Endodermal cell (in vitro differentiated cells): ENCODE results near the gene ADGRF1. TPM values are rescaled to one million over a fixed set of nuclear protein-coding genes. Genes with fewer than 3 reads are reported as not detected.
"Not testable (repeated sequence)": the region's sequence is repeated elsewhere in the genome, so short reads cannot be mapped to it uniquely, and the experiment has no call there.

ENCODE experiments used
- DNase-seq: peaks from one replicate; pipeline ENCODE4 v3.0.0-alpha.2; 2017
- H3K27ac ChIP-seq: 2 replicates; pipeline ENCODE4 v1.5.1; 2013; ENCODE audit warnings: mild to moderate bottlenecking, low read depth, low read length, moderate library complexity
- H3K27me3 ChIP-seq: 2 replicates; pipeline ENCODE4 v1.6.1; 2013; ENCODE audit warnings: mild to moderate bottlenecking, low read length, moderate library complexity; ENCODE audit not compliant: insufficient read depth, control insufficient read depth, poor library complexity, severe bottlenecking
- H3K36me3 ChIP-seq: 2 replicates; pipeline ENCODE4 v1.7.0; 2013; ENCODE audit warnings: mild to moderate bottlenecking, low read length, moderate library complexity; ENCODE audit not compliant: control insufficient read depth, insufficient read depth
- H3K4me1 ChIP-seq: one replicate; pipeline ENCODE4 v1.7.0; 2013; ENCODE audit warnings: low read length; ENCODE audit not compliant: control insufficient read depth, insufficient read depth
- H3K4me3 ChIP-seq: 2 replicates; pipeline ENCODE4 v1.5.1; 2013; ENCODE audit warnings: mild to moderate bottlenecking, low read length, moderate library complexity
- H3K9ac ChIP-seq: 2 replicates; pipeline ENCODE4 v1.6.1; 2013; ENCODE audit warnings: mild to moderate bottlenecking, low read length, moderate library complexity; ENCODE audit not compliant: poor library complexity, severe bottlenecking; ENCODE audit errors: extremely low read depth
- H3K9me3 ChIP-seq: 2 replicates; pipeline ENCODE4 v1.6.1; 2013; ENCODE audit warnings: mild to moderate bottlenecking, low read length, moderate library complexity; ENCODE audit not compliant: control insufficient read depth
- H3K27ac Mint-ChIP-seq: 2 replicates; pipeline ENCODE4 v1.8.0; 2020; ENCODE audit warnings: mixed read lengths
- H3K27me3 Mint-ChIP-seq: 2 replicates; pipeline ENCODE4 v1.8.0; 2021; ENCODE audit warnings: mild to moderate bottlenecking, mixed read lengths; ENCODE audit not compliant: insufficient read depth
- H3K36me3 Mint-ChIP-seq: 2 replicates; pipeline ENCODE4 v1.8.0; 2020; ENCODE audit warnings: low read depth, mixed read lengths
- H3K4me1 Mint-ChIP-seq: 2 replicates; pipeline ENCODE4 v1.8.0; 2020; ENCODE audit warnings: mixed read lengths
- H3K4me3 Mint-ChIP-seq: 2 replicates; pipeline ENCODE4 v1.8.0; 2020; ENCODE audit warnings: mild to moderate bottlenecking, moderate library complexity, mixed read lengths
- H3K9me3 Mint-ChIP-seq: 2 replicates; pipeline ENCODE4 v1.8.0; 2020; ENCODE audit warnings: mild to moderate bottlenecking, mixed read lengths
- CTCF ChIP-seq: fragments of 200-600 bp; sonication (generic); conservative IDR thresholded peaks from 2 replicates; pipeline ENCODE4 v1.5.0; 2021; ENCODE audit warnings: antibody characterized with exemption, mild to moderate bottlenecking
- WGBS, 2 experiments: methylation state at CpG; one replicate each; pipeline versions ENCODE4 v1.1.5 to v1.1.7; 2013; ENCODE audit warnings: missing lambda C conversion rate in 2 of 2, mixed read lengths in 1 of 2; ENCODE audit not compliant: insufficient coverage in 1 of 2, insufficient read length in 1 of 2; 5-methylcytosine and 5-hydroxymethylcytosine counted together
- long read RNA-seq, 4 experiments: library from polyadenylated mRNA in 2 of 4; library from RNA in 1 of 4; library from capped mRNA in 1 of 4; stranded (forward) in 3 of 4; unstranded in 1 of 4; transcript quantifications; one replicate each; pipeline ENCODE4 v2.0.0, GENCODE V29; 2020 to 2021; ENCODE audit warnings: inconsistent platforms in 1 of 4
- polyA plus RNA-seq, 2 experiments: library from polyadenylated mRNA; stranded (reverse); fragments of 50-300 nt; gene quantifications; one replicate each; pipeline ENCODE4 v1.2.3, GENCODE V29; 2013
- total RNA-seq, 2 donors: library from RNA; stranded (reverse); fragmentation: NEBNext Ultra II Directional in 1 of 2; extraction: Animal tissue kit (Norgen Biotek cat#: 25700) in 1 of 2; gene quantifications; 2 replicates in 1 of 2; 3 replicates in 1 of 2; pipeline ENCODE4 v1.2.1, GENCODE V29; 2021

Gene ADGRF1
- total RNA-seq = not detected
- not detected for polyA plus RNA-seq (2013, experiment 1 of 2)
- polyA plus RNA-seq (2013, experiment 2 of 2) = not detected
- long read RNA-seq, experiment 1 = 0 reads
- long read RNA-seq, experiment 2 = 0 reads
- long read RNA-seq, experiment 3 = 0 reads
- long read RNA-seq, experiment 4 = 0 reads

- Histone ChIP-seq H3K4me3 (no peak within 1 kb of the TSS), H3K27me3 (no peaks in the 10 kb centered on the region)
- H3K36me3 Mint-ChIP-seq = no peaks in the 10 kb centered on the region
Measured at GRCh38 chr6:47042275-47042791, at the start of gene ADGRF1. TSS of gene ADGRF1 (minus strand) at chr6:47042332. CDS start at chr6:47029061, 13,271 bp downstream.

DNA sequence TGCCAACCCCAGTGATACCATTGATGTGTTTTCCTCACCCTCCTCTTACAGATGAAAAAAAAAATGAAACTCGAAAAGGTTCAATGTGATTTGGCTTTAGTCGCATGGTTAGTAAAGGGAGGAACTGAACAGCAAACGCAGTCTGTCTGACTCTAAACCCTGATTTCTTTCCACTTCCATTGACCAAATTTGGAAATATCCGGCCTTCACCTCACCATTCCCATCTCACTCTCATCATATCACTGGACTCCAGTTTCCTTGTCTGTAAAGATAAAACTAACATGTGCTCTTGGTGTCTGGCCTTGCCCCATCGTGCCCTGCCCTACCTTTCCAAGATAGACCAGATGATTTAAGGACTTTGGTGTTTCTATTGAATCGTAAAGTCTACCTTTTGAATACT is 48.7 kb upstream of the ADGRF1 start:
- no peaks in the 10 kb centered on the region for H3K27me3 ChIP-seq
- Mint-ChIP-seq H3K27ac (no peak overlapping the region), H3K4me3 (no peak overlapping the region), H3K9me3 (no peaks in the 10 kb centered on the region), H3K27me3 (no peaks in the 10 kb centered on the region), H3K36me3 (no peaks in the 10 kb centered on the region), H3K4me1 (peaks cover 6% of the 10 kb centered on the region)
- DNase-seq = no peak
- no peak overlapping the region for H3K9ac ChIP-seq
- H3K36me3 ChIP-seq = no peaks in the 10 kb centered on the region
- no peak overlapping the region for H3K4me3 ChIP-seq
- H3K9me3 ChIP-seq = no peaks in the 10 kb centered on the region
- H3K4me1 ChIP-seq = peaks cover 3% of the 10 kb centered on the region
- 91 to 93% methylated on average over 3 to 6 of the region's 6 CpGs for WGBS, 2 experiments
- no peak for TF ChIP-seq CTCF
- H3K27ac ChIP-seq = no peak overlapping the region

More at GRCh38 chr6:47042275-47042791, at the start of gene ADGRF1:
- WGBS, 2 experiments = 99% methylated on average over 3 of the region's 3 CpGs; no CpG with 5 or more reads in 1 of the 2 experiments
- no peak within 1 kb of the TSS for H3K27ac Mint-ChIP-seq
- Histone ChIP-seq H3K9ac (no peak within 1 kb of the TSS), H3K27ac (no peak within 1 kb of the TSS), H3K36me3 (no peaks in the 10 kb centered on the region), H3K4me1 (peaks cover 3% of the 10 kb centered on the region), H3K9me3 (no peaks in the 10 kb centered on the region)
- no peaks in the 10 kb centered on the region for H3K27me3 Mint-ChIP-seq
- DNase-seq = no peak
- no peaks in the 10 kb centered on the region for H3K9me3 Mint-ChIP-seq
- peaks cover 37% of the 10 kb centered on the region for H3K4me1 Mint-ChIP-seq
- TF ChIP-seq CTCF = no peak
- no peak within 1 kb of the TSS for H3K4me3 Mint-ChIP-seq

DNA sequence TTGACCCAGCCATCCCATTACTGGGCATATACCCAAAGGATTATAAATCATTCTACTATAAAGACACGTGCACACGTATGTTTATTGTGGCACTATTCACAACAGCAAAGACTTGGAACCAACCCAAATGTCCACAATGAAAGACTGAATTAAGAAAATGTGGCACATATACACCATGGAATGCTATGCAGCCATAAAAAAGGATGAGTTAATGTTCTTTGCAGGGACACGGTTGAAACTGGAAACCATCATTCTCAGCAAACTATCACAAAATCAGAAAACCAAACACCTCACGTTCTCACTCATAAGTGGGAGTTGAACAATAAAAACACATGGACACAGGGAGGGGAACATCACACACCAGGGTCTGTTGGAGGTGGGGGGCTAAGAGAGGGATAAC is 47.3 kb upstream of the ADGRF1 start:
- not testable (repeated sequence) for DNase-seq, H3K4me3 Mint-ChIP-seq, H3K27me3 ChIP-seq, H3K27ac ChIP-seq, H3K9me3 ChIP-seq, H3K9me3 Mint-ChIP-seq, H3K4me3 ChIP-seq, H3K4me1 ChIP-seq, H3K36me3 Mint-ChIP-seq, H3K27ac Mint-ChIP-seq, H3K4me1 Mint-ChIP-seq, H3K36me3 ChIP-seq, H3K9ac ChIP-seq, H3K27me3 Mint-ChIP-seq
- WGBS, 2 experiments = 94% methylated on average over 4 of the region's 4 CpGs; no CpG with 5 or more reads in 1 of the 2 experiments
